Measurements from ENCODE around the gene BCAN.

The BCAN gene

DNA sequence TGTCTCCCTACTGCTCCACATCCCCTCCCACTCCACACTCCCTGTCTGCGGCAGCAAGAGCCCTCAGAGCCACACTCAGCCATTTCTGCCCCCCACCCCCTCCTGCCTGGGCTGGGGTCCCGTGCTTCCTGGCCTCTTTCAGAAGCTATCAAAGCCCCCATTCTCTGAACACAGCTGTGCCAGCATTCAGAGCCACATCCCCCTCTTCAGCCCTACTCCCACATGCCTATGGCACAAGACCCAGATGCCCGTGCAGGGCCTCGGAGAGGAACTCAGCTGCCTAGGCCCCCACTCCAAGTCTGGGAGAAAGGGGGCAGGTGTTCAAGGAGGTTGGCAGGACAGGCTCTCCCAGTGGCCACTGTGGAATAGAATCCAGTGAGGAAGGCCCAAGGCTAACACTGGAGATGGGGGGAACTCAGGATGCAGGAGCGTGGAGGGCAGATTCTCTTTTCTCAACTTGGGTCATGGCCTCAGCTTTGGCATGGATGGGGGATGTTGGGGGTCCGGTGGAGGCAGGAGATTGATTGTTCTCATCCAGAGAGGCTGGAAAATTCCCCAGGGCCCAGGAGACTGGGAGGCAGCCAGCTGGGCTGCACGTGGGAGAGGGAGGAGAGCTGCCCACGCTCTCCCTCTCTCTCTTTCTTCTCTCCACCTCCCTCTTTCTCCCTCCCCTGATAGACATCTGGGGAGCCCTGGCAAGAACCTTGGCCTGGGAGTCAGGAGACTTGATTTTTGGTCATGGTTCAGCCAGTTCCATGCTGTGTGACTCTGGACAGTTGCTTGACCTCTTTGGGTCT, 3.5 kb upstream of the BCAN start:
- H3K4me3 ChIP-seq (ENCODE audit: low read depth, low read length): no peak overlapping the region
- TF ChIP-seq CTCF (IDR thresholded peaks at IDR 0.05; ENCODE audit: control insufficient read depth, extremely low read depth, insufficient read depth): no peak
- DNase-seq (ENCODE audit: low read depth): no peak

DNA sequence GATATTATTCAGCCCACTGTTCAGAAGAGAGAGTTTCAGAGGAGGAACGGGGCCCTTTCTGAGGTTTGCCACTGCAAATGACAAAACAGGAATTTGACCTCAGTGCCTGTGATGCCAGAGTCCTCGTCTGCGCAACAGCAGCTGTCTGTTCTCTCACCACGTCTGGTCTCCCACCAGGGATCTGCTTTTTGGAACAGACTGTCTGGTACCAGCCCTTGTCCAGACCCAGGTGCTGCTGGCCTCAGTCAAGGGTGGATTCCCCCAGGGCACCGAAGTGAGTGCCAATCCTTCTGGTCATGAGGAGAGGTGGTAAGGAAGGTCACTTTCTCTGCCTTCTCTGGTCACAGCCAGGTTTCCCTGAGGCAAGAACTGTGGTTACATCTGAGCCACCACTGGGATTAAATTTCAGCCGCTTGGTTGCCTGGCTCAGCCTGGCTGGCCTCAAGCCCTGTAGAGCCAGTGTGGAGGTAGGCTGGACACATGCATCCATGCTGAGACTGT, 2.3 kb upstream of the BCAN start:
- no peak for DNase-seq (ENCODE audit: low read depth)
- TF ChIP-seq CTCF (IDR thresholded peaks at IDR 0.05; ENCODE audit: control insufficient read depth, extremely low read depth, insufficient read depth): no peak
- H3K4me3 ChIP-seq (ENCODE audit: low read depth, low read length): no peak overlapping the region

DNA sequence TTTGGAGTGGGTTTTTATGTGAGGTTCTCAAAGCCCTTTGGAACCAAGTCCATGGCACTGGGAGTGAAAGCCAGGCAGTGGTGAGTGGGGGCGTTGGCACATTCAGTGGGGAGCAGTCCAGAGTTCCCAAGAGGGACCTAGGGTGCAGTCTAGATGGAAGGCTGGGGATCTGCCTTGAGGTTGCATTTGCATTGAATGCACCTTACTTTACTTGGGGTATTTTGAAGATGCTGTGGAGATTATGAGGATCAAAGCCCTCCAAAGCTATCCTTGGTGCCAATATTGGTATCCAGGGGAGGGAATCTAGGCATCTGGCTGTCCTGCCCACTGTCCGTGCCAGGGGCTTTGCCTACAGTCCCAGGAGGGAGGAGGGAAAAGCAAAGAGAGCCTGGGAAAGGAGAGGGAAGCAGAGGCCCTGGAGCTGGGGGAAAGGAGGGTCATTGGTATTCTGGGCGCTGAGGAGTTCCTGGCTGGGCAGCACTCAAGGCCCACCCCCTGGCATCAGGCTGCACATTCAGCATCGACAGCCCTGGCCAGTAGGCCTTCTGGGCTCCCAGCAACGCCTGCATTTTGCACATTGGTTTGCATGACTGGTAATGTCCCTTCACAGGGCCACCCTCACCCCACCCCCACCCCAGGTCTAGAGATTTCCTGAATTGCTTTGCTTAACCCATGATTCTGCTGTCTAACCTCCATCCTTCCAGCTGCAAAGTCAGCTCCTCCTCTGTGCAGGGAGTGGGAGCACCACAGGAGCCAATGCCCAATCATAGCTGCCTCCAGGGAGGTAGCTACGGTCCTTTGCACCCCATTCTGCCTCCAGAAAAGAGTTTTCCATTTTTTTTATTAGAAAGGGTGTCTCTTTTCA, 843 bp upstream of the BCAN start:
- no peak for DNase-seq (ENCODE audit: low read depth)
- no peak for TF ChIP-seq CTCF (IDR thresholded peaks at IDR 0.05; ENCODE audit: control insufficient read depth, extremely low read depth, insufficient read depth)
- no peak overlapping the region for H3K4me3 ChIP-seq (ENCODE audit: low read depth, low read length)

DNA sequence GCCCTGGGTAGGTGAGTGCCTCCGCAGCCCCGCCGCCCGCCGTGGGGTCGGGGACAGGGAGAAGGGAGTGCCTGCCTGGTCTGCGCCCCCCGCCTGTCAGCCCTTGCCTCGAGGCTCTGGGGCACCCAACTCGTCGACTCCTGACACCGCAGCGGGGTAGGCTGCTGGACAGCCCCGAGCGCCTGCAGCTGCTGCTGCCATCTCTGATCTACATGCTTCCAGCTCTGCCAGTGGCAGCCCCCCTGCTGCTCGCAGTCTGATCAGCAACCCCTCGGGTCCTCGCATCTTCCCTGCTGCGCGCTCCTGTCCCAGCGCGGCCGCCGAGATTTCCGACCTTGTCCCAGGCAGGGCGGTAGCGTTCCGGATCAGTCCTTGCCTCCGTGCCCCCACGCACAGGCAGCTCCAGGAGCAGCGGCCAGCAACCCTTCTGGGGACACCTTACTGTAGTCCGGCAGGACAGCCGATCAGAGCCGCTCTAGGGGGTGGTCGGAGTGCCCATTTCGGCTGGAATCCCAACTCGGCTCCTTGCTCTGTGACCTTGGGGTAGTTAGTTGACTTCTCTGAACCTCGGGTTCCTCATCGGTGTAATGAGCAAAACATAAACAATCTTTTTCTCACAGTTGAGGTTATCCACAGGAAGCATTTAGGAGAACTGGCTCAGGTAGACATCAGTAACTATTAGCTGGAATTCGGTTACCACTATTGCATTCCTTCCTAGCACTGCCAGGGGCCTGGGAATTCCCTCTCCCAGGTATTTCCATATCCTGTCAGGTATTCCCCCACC, 540 bp downstream of the BCAN start:
- no peak overlapping the region for H3K4me3 ChIP-seq (ENCODE audit: low read depth, low read length)
- no peak for DNase-seq (ENCODE audit: low read depth)
- no peak for TF ChIP-seq CTCF (IDR thresholded peaks at IDR 0.05; ENCODE audit: control insufficient read depth, extremely low read depth, insufficient read depth)

DNA sequence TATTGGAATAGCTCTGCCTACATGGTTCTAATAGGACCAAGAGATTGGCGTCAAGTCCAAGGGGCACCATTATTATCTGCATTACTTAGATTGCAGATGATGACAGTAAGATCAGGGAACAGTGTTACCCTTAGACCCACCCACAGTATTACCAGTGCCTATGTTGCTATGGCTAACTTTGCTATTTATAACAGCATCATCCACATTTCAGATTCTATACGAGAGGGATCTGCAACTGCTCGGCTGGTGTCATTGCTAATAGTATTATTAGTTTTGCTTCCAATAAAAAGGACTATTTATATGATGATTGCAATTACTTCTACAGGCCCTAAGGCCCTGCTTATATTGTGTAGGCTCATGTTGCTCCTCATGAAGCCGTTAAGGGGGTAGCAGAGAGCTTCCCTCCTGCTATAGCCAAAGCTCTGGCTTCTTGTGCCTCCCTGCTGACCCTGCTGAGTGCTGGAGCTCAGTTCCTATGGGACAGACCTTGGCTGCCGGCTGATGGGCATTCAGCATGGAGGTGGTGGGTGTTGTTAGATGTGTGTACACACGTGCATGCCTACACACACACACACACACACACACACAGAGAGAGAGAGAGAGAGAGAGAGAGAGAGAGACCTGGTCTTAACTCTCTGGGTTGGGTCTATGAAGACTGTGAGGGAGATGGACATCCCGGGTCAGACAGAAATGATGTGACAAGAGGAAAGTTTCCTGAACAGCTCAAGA, 1.3 kb downstream of the BCAN start:
- no peak overlapping the region for H3K4me3 ChIP-seq (ENCODE audit: low read depth, low read length)
- DNase-seq (ENCODE audit: low read depth): no peak
- no peak for TF ChIP-seq CTCF (IDR thresholded peaks at IDR 0.05; ENCODE audit: control insufficient read depth, extremely low read depth, insufficient read depth)

DNA sequence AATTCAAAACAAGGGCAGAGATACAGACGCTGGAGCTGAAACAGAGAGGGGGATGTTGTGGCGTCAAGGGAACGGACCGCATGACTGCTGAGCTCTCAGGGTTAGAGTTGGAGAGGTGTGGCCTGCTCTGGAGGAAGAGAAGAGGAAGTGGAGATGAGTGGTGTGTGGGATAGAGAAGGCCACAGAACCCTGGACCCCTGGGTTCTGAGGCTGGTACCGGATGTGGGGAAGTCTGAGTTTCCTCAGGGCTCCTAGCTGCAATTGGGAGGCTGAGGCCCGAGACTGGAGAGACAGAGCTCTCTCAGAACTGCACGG, 1.8 kb downstream of the BCAN start:
- no peak overlapping the region for H3K4me3 ChIP-seq (ENCODE audit: low read depth, low read length)
- TF ChIP-seq CTCF (IDR thresholded peaks at IDR 0.05; ENCODE audit: control insufficient read depth, extremely low read depth, insufficient read depth): no peak
- no peak for DNase-seq (ENCODE audit: low read depth)
